Suppressor macrophage treated with lipopolysaccharide for 4 hours (primary cell): Measurements from ENCODE around the gene DLL4.
A peak's percentile ranks its signal among the peaks of the same experiment; 100 is the strongest.

Source experiments
- DNase-seq: peaks from one replicate; pipeline ENCODE4 v3.0.0-alpha.2; 2020

Gene DLL4

DNA sequence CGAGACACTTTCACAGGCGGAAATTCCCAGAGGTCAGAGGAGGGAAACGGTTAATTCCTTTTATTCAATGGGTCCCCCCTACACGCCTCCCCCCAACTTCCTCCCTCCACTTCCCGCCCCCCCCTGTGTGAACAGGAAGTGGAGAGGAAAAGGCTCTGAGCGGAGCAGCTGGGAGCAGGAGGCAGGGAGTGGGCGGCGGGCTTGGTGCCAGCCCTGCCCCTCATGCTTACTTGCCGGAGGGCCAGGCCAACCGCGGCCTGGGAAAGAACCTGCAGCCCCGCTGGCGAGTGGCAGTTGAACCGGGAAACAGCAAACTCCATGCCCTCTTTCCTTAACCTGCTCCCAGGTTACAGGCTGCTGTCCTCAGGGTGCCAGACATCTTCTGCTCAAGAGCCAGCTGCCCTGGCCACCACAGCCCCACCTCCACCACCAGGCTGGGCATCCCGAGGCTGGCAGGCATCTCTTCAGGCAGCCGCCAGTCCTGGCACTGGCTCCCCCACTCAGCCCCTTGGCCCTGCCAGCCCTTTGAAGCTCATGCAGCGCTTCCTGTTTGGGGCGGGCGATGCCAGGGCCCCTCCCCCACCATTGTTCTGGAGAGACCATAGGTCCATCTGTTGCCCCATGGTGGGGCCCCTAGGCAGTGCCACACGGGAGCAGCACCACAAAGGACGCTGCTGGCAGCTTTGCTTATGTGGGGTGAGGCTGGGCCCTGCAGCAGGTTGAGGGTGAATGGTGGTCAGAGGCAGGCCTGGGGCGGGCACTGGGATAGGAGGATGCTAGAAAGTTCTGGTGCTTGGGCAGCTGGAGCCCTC is 21.9 kb upstream of the DLL4 start:
- peak; percentile 47 for DNase-seq

DNA sequence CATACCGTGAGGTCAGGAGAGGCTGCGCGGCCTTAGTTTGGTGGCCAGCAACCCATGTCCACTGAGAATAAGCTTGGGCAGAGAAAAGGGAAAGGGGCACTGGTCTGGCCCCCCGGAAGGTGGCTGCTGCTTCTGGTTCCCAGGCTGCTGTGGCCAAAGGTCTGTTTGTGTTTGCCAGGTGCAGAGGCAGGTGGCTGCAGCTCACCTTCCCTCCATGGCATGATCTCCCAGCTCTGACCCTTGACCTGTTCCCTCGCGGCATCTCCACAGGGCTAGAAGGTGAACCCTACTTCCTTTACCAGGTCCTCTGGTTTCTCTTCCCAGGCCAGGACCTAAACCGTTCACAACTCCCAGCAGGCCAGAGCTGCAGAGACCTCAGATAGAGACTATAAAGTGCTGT is 21.0 kb upstream of the DLL4 start:
- no peak for DNase-seq

DNA sequence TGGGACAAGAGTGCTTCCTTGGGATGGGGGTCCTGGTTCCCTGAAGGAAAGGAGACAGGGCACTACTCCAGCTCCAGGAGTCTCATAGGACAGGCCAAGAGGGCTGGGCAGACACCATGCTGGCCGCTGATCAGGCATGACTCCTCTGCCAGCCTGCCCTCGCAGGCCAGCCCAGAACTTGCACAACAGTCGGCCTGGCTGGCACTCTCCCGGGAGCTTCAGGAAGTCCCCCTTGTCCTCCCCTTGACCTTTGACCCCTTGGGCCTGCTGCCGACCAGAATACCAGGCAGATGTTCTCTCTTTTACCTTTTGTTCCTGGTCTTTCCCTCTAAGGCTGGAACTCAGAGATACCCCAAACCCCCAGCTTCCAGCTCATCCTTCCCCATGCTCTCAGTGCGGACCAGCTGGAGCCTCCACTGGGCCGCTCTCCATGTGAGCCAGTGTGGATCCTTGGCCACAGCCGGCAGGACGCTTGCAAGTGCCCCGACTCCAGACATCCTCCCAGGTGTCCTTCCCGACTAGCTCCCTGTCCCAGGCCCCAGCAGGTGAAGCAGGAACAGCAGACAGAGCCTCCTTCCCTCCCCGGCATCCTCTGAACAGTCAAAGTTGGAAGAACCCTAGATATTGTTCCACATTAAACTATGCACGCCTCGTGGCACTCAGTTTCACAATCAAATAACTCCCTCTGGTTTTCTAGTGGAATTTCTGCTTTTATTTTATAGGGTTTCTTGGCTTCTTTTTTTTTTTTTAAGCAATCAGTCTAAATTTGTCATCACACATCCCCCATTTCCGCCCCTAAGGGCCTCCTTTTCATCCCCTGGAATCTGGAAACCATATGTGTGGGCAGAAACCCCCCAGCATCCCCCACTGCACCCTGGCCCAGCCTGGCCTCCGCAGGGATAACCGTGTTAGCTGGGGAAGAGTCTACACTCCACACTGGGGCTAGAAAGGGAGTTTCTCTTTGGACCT is 19.2 kb upstream of the DLL4 start:
- peak; percentile 82 for DNase-seq

DNA sequence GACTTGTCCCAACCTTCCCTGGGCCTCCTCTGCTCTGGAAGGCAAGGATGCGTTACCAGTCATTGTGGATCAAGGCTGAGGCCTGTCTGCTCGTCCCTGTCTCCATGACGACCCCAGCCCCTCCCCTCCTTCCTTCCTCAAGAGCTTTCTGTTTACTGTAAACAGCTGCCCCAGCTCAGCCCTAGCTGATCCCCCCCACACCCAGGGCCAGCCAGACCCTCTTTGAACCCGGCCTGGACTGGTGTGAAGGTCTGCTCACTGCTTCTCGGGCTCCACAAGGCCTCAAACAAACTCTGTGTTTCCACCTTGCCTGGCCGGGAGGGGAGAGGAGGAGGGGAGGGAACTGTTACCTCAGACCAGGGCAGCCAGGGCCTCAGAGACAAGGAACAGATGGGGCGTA is 18.0 kb upstream of the DLL4 start:
- DNase-seq: no peak

DNA sequence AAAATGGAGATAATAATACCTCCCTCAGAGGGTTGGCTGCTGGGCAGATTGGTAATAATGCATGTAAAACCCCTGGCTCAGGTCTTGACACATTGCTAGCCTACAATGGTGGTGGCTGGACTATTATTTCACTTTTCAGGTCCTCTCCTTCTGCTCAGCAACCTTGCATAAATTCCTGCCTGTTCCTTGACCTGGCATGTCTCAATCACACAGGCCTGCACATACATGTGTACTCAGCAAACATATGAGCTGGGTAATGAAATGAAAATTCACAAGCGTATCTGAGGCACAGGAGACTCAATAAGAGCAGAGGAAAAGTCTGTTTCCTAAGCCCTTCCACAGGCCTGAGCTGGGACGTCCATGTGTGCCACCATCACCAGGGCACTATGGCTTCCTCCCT is 17.4 kb upstream of the DLL4 start:
- no peak for DNase-seq

DNA sequence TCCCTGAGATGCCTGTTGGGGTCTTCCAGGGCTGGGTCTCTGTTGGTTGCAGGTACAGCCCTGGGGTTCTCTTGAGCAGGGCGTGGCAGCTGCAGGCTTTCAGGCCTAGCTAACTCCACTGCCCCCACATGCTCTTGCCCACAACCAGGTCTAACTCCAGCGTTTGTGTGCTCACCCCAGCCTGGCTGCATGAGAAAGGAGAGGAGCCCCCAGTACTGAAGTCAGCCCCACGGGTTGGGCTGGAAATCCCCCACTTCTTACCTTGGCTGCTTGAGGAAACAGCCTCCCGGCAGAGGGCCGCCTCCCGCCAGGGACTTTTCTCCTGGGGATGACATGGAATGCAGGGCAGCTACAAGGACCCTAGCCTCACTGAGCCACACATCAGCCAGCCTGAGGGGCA is 16.7 kb upstream of the DLL4 start:
- no peak for DNase-seq

DNA sequence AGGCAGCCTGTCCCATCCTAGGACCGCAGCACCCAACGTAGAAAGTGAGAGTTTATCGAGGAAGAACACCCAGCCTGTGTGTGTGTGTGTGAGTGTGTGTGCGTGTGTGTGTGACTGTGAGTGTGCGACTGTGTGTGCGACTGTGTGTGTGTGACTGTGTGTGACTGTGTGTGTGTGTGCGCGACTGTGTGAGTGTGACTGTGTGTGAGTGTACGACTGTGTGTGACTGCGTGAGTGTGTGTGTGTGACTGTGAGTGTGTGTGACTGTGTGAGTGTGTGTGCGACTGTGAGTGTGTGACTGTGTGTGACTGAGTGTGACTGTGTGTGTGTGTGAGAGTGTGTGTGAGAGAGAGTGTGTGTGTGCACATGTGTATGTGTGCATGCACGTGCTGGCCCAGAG is 15.1 kb upstream of the DLL4 start:
- DNase-seq: no peak

DNA sequence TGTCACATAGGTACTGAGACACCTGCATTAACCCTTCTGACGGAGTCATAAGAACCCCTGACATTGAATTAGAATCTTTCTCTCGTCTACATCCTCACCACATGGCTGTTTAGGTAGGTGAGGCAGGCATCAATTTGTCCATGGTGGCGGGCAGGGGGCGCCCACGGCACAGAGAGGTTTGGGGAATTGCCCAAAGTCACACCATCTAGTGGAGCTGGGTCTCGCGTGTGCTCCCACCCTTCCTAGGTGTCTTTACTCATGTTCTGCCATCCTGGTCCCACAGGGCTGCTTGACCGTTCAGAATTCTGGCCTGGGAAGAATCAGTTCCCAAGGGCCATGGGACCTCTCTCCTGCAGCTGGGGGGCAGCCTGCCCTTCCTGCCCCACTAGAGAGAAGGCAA is 14.7 kb upstream of the DLL4 start:
- DNase-seq: no peak

DNA sequence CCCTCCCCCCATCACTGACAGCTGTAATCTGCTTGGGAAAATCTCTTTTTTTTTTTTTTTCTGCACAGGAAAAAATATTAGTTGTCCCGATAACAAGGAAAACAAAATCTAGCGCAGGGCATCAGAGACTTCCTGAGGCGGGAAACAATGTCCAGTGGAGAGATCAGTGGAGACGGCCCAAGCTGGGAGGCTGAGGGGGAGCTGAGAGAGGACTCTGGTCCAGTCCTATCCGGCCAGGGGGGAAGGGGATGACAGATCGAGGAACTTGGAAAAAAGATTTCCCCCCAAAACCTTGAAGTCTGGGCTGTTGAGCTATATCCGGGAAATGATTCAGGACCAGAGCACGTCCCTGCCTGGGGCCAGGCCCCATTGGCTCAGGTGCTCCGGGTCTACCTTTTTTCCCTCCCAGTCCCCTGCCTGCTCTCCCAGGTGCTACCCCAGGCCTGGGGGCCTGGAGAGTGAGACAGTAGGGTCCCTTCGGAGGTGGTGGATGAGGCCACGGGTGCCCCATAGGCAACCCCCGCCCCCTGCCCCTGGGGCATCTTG is 14.0 kb upstream of the DLL4 start:
- no peak for DNase-seq

DNA sequence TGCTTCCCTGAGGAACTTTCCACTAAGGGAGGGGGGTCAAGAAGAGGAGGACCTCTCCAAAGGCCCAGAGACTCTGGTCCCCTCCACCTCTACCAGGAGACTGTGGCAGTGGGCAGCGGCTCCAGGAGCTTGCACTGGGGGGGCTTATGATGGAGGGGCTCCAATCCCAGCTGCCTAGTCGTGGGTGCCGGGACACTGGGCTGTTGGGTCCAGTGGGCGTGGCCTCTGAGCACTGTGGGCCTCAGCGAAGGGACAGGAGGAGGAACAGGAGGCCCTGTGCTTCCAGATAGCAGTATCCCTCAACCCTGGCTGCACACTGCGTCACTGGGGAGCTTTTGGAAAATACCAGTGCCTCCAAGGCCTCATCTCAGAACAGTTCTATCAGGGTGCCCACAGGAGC is 13.5 kb upstream of the DLL4 start:
- no peak for DNase-seq

DNA sequence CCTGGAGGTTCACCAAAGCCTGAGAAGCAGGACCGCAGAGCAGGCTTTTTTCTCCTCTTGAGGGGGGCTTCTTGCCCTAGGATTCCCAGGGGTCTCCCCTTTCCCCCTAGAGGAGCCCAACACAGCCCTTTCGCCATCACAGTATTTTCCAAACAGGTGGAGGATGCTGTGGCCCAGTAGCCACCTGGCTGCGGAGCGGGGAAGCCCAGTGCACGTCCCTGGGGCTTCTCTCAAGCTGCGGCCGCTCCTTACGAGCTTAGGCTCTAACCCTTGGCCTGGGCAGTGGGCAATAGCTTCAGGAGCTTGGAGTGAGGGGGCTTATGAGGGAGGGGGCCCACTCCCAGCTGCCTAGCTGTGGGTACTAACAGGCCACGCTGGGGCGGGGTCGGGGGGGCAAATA is 11.6 kb upstream of the DLL4 start:
- no peak for DNase-seq

DNA sequence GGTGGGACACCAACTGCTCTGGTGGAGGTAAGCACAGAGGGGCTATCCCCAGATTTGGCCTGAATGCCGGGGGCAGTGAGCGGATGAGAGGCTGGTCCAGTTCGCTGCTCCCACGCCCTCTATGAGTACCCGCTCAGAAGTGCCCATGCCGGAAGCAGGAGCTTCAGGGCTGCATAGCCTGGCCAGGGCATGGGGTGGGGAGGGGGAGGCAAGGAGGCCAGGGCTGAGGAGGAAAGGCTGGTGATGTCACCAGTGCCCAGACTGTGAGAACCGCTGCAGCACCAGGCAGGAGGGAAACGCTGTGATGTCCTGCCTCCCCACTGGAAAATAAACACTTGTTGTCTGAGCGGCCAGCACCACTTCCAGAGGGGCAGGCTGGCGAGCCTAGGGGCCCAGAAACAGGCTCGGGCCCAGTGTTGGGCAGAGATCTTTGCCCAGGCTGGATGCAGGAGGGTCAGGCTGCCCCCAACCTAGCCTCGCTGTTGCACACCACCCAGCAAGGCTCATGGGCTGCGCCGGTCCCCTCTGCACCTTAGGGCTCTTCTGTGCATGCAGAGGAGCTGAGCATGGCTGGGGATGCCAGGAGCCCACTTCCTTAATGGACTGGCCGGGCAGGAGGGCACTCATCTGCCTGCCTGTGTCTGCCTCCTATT is 10.9 kb upstream of the DLL4 start:
- DNase-seq: no peak

DNA sequence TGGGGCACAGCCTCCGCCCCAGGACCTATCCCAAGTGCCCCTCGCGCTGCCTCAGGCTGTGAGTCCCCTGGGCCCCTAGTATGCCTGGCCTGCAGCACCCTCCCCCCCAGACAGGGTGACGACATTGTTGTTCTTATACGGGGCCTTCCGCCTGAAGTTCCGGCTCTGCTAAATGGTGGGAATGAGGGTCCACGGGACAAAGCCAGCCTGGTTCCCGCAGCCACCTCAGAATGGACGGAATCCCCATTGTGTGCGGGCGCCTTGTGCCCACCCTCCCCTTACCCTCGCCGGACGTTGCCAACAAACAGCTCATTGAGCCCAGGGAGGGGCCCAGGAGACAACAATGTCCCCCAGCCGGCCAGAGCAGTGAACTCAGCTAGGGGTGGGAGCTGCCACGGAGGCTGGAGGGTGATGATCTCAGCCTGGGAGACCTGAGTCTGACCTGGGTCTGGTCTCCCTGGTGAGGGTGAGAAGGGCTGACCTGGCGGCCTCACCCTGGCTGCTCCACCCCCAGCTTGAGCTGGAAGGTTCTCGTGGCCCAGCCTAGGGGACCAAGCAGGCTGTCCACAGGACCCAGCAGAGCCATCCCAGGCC is 10.2 kb upstream of the DLL4 start:
- DNase-seq: no peak

DNA sequence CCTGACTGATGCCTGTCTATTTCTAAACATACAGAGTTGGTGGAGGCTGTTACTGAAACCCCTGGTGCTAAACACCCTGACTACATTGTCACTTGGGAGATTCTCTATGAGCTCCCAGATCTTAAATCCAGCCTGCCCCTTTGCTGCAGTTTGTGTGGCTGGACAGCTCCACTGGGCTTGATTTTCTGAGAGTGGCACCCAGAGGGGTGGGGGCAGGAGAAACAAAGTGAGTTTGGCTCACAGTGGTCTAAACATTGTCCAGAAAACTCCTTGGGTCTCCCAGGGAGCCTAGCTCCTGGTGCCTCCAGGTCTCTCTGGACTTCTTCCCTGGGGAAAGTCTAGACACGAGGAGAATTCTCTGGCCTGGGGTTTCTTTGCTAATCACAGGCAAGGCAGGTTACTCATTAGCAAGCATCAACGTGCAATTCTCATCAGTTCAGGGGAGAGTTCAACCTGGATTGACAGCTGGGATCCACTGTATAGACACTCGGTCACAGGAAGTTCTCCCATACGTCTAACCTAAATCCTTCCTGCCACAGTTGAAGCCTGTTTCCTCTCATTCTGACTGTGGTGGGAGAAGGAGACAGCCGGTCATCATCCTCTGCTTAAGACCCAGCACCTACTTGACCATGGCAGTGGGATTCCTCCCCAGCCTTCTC is 7.1 kb upstream of the DLL4 start:
- no peak for DNase-seq

DNA sequence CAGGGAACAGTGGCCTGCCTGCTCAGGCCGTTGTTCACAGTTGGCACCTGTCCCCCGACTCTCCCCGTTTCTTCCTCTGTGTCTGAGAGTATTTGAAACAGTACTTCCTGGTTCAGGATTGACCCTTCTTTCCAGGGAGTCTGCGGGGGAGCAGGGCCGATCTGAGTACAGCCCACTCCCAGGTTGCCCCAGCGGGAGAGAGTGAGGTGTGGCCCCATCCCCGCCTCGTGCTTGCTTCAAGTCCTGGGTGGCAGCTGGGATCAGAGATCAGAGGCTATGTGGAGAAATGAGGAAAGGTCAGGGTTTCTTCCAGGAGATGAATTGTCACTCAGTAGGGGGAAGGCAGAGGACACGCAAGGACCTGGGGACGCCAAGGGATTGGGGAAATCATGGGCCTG is 6.5 kb upstream of the DLL4 start:
- no peak for DNase-seq

DNA sequence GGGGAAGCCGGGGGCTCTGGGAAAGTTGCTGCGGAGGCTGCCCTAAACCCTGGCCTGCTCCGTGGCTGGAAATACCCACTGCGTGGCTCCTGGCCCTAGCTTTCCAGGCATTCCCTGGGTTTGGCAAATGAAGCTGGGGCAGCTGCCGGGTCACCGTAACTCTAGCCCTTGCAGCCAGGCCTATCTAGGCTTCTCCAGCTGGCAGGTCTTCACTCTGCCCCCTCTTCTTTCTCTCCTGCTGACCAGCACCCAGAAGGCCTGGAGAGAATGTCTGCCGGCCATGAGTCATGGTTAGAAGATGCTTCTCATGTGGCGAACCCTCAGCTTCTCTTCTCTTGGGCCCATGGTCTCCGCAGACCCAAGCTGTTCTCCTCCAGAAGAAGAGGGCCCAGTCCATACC is 5.6 kb upstream of the DLL4 start:
- DNase-seq: no peak

DNA sequence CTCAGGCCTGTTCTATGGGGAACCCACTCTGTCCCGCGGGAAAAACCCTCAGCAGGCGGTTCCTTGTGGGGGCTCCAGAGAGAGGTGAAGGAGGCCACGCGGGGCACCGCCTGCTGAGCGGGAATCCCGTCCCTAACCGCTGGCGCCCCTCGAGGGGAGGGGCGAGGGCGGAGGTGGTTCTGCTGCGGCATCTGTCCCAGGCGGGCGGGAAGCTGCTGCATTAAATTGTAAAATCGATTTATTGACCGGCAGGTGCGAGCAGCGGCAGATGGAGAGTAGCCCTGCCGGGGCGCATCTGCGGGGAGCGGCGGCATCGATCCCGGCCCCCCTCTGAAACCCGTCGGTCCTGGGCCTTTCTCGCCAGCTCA is 3.7 kb upstream of the DLL4 start:
- DNase-seq: no peak

DNA sequence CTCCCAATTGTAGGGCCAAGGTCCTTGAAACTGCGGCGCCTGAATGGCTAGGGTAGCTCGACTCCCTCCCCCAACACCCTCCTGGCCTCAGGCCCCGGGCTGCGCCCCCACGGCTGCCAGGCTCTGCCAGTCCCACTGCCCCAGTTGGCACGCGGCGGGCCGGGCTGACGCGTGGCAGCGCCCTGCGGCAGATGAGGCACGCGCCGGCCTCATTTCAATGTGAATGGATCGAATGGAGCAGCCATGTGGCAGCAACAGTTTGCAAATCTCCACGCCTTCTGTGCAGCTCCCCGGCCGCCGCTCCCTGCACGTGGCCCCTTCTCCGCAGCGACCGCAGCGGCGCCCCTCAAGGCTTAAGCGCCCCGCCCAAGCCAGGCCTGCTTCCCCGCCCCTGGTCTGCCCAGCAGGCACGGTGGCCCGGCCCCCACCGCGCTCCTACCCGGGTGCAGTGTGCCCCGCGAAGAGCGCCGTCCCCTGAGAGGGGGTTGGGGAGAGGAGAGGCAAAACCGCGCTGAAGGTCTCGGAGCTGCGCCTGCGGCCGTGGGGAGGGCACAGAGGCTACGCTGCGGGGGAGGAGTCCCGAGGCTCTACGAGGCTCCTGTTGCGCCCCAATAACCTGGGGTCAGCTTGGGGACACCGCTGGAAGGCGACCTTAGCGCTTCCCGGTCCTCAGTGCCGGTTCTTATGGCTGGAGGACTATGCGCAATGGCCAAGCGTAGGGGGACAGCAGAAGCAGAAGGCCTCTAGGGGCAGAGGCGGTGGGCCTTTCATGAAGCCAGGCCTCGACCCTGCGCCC is 3.1 kb upstream of the DLL4 start:
- no peak for DNase-seq

DNA sequence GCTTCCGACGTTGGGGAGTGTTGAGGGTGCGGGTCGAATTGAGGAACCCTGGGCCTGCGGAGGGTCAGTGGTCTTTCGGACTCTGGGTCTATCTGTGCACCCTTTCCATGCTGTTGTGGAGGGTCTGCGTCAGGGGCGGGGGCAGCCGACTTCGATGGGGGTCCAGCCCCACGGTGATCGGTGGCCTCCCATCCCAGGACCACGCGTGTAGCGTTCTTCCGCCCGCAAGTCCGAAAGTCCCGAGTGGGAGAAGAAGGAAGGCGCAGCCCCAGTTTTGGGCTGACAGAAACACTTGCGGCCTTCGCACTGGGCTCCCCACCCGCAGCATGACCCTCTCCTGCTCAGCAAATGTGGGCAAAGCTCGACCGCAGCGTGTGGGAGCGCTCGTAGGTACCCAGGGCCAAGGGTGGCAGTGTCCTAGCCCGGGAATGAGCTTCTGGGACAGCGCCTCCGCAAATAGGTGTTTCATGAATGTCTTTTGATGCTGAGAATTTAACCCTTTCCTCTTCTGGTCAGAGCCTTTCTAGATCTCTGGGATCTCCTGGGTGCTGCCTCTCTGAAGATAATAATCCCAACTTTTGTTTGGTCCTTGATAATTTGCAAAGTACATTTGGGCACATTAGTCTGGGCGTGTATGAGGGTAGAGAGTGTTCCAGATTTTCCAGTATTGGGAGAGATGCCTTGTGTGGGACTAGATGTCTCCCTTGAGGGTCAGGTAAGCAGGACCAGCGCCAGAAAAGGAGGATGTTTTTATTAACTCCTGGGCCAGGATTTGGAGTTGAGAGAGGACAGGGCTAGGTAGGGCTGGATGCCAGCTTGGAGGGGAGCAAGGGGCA is 2.3 kb upstream of the DLL4 start:
- no peak for DNase-seq

DNA sequence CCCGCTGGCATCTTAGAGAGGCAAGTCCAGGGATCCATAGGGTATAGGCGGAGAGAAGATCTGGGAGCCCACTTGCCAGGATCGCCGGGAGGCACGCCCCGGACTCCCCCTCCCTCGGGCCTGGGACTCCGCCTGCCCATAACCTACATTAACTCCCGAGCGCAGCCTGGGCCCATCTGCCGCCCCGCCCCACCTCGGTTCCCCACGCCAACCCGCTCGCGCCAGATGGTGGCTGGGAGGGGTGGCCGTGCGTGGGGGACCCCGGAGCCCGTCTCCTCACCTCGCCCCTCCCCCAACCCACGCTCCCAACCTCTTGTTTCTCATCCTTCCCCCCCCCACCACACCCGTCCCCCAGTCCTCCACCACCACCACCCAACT is 1.7 kb upstream of the DLL4 start:
- DNase-seq: no peak
